CD4-positive, alpha-beta T cell treated with Interleukin-6 at 100 ng/mL for 8 hours (primary cell): Measurements from ENCODE around the gene TLX1.
A peak's percentile ranks its signal among the peaks of the same experiment; 100 is the strongest.
"Not testable (repeated sequence)": the region's sequence is repeated elsewhere in the genome, so short reads cannot be mapped to it uniquely, and the experiment has no call there.

Experiments used
- DNase-seq: peaks from one replicate; pipeline ENCODE4 v3.0.0-alpha.2; 2020; ENCODE audit warnings: mixed read lengths, low spot score

The TLX1 gene

GRCh38 chr10:101152316-101152715 lies 21.2 kb downstream of the TLX1 start:
- no peak for DNase-seq

- not testable (repeated sequence) for DNase-seq
Observed at GRCh38 chr10:101154506-101154905, 23.4 kb downstream of the TLX1 start.

GRCh38 chr10:101155896-101156295 lies 24.8 kb downstream of the TLX1 start:
- no peak for DNase-seq

GRCh38 chr10:101157756-101158458 lies 26.8 kb downstream of the TLX1 start:
- DNase-seq, result no peak

GRCh38 chr10:101158459-101159058 lies 27.5 kb downstream of the TLX1 start:
- DNase-seq, result no peak

- peak; percentile 70 for DNase-seq
Observed at GRCh38 chr10:101161494-101162299, 30.6 kb downstream of the TLX1 start.

- no peak for DNase-seq
Observed at GRCh38 chr10:101162677-101163076, 31.6 kb downstream of the TLX1 start.

GRCh38 chr10:101164020-101164419 lies 32.9 kb downstream of the TLX1 start:
- DNase-seq, result no peak

- no peak for DNase-seq
Observed at GRCh38 chr10:101165736-101166135, 34.6 kb downstream of the TLX1 start.

- DNase-seq, result no peak
Observed at GRCh38 chr10:101166430-101166829, 35.3 kb downstream of the TLX1 start.

GRCh38 chr10:101172741-101173140 lies 41.6 kb downstream of the TLX1 start:
- no peak for DNase-seq

- no peak for DNase-seq
Observed at GRCh38 chr10:101174319-101174718, 43.2 kb downstream of the TLX1 start.

- DNase-seq, result no peak
Observed at GRCh38 chr10:101176577-101176976, 45.5 kb downstream of the TLX1 start.

GRCh38 chr10:101182936-101183335 lies 51.8 kb downstream of the TLX1 start:
- no peak for DNase-seq

GRCh38 chr10:101183458-101184183 lies 52.5 kb downstream of the TLX1 start:
- no peak for DNase-seq
